HG02571 (cell line): ENCODE results near the gene LCT.
"Not testable (repeated sequence)": the region's sequence is repeated elsewhere in the genome, so short reads cannot be mapped to it uniquely, and the experiment has no call there.

Experiments
- ATAC-seq: cut with Tn5 transposase; IDR thresholded peaks from one replicate; pipeline ENCODE4 v1.9.1; 2021; ENCODE audit warnings: mild to moderate bottlenecking, moderate library complexity; ENCODE audit not compliant: unreplicated experiment

Gene LCT

DNA sequence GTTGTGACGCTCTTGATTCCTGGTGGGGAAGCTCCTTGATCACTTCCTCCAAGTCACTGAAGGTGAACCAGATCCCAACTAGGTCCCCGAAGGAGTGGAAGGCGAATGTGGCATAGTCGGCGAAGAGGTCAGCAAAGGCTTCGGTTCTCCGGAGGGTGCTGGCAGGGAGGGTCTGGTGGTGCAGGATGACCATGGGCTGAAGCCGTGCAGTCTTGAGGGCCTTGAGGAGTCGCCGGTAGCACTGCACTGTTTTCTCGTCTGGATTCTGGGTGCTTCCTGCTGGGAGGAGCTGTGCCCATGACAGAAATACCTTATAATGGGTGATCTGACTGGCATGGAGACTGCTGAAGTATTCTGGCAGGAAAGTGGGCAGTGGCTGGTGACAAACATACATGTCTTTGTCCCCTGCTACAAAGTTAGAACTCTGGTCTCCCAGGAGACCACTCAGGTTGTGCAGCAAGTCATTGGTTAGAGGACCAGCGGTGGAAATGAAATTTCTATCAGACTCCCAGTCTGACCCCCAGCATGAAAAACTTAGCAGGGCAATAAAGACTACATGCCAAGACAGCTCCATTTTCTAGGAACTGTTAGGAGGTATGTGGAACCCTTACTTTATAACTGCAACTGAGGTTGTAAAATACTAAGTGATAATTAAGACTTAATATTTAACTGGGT, at the start of gene LCT:
LCT (minus strand) TSS at position 589 of the 675 bp plus-strand sequence; CDS start at position 574, 15 bp downstream.
- ATAC-seq, result no peak

DNA sequence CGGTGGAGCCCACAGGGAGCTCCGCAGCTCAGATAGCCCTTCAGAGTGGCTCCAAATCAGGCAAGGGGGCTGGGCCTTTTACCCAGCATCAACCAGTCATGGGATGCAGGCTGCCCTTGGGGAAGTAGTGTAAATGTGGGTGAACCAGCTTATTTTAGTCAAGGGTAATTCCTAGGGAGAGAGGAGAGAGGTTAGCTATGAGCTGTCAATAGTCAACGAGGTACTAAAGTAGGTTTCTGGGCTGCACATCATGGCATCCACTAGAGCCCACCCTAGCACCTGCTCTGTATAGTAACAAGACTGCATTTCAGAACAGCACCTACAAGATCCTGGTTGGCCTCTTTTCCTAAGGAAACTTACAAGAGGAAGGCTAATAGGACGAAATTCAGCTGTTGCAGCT, 48.7 kb upstream of the LCT start:
- ATAC-seq, result no peak

DNA sequence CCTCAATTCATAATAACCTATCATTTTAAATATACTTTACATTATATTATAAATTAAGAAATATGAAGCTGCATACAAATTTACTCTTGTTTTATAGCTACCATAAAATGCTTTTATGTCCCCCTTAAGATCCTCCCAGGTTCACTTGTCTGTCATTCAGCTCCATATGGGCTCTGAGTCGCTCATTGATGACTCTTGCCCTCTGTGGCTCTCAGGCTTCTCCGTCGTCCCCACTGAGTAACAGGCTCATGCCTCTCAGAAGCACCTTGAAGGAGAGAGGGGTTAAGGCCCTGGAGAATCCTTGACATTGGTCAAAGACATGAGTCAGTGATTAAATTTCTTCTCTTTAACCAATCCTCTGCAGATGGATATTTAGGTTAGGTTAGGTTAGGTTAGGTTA, 45.4 kb upstream of the LCT start:
- ATAC-seq, result no peak

DNA sequence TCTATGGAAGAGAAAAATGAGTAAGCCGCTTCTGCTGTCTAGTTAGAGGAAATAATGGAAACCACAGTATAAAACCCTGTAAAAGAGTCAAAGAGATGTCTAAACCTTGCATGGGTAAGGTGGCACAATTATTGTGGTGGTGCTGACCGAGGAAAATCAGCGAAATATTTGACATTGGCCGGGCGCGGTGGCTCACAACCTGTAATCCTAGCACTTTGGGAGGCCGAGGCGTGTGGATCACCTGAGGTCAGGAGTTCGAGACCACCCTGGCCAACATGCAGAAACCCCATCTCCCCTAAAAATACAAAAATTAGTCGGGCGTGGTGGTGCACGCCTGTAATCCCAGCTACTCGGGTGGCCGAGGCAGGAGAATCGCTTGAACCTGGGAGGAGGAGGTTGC, 39.8 kb upstream of the LCT start:
- ATAC-seq, result not testable (repeated sequence)

DNA sequence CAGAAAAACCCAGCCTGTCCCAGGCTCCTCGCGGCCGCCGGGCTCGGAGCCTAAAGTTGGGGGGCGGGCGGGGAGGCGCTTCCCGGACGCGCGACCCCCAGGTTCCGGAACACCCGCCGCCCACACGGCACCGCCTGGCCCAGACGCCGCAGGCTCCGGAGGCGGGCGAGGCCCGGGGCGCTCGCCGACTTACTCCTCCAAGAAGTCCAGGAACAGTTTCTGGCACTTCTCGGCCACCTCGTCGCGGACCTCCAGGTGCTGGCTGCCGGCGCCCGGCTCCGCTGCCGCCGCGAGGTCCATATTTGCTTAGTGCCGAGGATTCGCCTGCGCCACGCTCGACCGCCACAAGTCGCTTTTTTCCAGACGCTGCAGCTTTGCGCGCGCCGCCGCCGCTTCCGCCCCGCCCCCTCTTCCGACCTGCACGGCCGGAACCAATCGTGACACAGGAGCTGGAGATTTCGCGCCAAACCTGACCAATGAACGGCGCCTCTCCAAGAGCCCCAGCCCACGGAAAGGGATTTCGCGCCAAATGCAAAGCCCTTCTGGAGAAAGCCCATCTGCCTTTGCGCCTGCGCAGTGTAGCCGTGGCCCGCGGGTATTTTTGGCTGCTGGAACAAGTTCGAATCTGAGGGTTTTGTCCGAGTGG, 39.2 kb upstream of the LCT start, which contains the start of gene MCM6:
MCM6 (minus strand) TSS at position 378 of the 646 bp plus-strand sequence; CDS start at position 300, 78 bp downstream.
- ATAC-seq, result peak; percentile 94

DNA sequence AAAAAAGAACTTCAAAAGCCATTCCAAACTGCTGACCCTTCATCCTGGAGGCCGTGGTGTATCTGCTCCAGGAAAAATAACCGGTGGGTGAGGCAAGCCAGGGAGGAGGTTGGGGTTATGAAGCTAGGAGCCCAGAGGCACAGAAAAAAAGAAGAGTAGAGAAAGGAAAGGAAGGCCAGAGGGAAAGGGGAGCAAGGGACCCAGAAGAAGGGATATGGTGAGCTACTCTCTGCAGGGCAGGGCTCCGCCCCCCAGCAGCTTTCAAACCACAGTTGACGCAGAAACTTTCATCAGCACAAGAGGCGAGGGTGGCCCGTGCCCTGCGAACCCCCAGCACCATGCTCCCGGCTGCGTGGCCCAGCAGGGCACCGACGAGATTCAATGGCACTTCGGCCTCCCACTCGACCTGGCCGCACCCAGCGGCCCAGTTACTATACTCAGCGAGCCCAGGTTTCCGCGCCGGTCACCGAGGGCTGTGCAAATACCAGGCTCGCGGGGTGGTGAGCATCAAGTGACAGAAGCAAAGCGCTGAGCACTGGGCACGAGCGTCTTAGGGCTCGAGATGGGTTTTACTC, 38.6 kb upstream of the LCT start:
- peak; percentile 59 for ATAC-seq

DNA sequence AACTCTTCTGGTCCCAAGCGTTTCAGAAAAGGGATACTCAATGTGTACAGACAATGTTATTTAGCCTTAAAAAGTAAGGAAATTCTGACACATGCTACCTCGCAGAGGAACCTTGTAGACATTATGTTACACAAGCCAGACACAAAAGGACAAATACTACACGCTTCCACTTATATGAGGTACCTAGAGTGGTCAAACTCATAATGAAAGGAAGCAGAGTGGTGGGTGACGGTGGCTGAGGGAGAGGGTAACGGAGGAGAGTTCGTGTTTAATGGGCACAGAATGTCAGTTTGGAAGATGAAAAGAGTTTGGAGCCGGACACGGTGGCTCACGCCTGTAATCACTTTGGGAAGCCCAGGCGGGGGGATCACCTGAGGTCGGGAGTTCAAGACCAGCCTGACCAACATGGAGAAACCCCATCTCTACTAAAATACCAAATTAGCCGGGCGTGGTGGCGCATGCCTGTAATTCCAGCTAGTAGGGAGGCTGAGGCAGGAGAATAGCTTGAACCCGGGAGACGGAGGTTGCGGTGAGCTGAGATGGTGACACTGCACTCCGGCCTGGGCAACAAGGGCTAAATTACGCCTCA, 37.9 kb upstream of the LCT start:
- no peak for ATAC-seq

DNA sequence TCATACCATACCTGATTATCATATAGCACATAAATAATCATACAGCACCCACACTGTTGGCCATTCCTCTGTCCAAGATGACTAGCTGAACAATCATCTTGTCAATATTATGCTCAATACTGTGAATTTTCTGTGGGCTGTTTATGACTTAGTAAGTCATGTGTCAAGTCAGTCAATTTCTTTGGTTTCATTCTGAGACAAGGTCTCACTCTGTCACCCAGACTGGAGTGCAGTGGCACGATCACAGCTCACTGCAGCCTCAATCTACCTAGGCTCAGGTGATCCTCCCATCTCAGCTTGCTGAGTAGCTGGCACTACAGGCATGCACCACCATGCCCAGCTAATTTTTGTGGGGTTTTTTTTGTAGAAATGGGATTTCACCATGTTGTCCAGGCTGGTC, 33.6 kb upstream of the LCT start:
- peak; percentile 73 for ATAC-seq

DNA sequence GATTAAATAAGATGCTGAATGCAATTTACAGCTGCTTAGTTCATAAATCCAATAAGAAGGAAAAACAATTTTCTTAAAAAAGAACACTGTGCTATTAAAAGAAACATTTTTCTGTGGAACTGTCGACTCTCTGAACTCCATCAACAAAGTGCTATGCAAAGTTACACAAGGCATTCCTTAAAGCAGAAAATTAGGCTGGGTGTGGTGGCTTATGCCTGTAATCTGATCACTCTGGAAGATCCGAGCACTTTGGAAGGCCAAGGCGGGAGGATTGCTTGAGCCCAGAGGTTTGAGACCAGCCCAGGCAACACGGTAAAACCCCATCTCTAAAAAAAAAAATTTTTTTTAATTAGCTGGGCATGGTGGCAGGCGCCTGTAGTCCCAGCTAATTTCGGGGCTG, 26.2 kb upstream of the LCT start:
- ATAC-seq, result no peak

DNA sequence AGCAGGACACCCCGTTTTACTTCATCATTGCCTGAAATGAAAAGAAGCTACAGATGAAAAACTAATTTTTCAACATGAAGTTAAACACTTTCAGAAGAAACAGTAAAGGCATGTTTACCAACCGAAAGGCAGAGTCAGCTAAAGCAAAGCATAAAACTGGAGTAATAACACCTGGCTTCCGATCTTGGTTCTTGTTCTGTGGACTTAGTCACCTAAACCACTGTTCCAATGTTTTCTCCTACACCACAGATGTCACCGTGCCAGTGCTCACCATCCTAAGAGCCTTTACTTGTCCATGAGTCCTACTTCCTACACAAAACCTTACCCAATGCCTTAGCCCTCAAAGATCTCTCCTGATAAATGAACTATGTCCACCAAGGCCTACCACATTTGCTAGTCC, 25.7 kb upstream of the LCT start:
- no peak for ATAC-seq

DNA sequence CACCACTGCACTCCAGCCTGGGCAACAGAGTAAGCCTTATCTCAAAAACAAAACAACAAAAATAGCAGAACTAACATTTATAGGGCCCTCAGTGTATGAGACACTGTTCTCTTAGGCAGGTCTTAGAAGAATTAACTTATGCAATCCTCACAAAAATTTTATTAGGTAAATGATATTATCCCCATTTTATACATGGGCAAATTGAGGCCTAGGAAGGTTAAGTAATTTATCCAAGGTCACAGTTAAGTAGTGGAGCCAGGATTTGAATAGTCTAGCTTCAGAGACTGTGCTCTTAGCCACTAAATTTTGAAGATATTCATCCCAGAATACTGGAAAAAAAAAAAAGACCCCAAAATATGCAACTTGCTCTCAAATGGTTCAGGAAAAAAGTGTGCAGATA, 16.4 kb upstream of the LCT start:
- ATAC-seq, result no peak

DNA sequence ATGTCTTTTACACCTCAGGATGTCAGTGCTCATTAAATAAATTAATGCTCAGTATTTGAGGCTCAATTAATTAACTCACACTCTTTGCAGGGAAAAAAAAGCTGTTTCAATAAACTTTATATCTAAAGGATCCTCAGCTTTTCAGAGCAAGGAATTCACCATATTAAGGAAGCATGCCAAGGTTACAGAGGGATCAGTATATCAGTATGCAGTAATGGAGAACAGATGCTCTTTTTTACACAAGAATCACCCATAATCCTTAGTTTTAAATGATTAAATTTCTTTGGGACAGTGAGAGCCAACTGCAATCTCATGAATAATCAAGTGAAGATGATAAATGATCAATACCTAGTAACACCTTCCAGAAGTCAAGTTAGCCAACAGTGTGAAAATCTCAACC, 14.9 kb upstream of the LCT start:
- no peak for ATAC-seq

DNA sequence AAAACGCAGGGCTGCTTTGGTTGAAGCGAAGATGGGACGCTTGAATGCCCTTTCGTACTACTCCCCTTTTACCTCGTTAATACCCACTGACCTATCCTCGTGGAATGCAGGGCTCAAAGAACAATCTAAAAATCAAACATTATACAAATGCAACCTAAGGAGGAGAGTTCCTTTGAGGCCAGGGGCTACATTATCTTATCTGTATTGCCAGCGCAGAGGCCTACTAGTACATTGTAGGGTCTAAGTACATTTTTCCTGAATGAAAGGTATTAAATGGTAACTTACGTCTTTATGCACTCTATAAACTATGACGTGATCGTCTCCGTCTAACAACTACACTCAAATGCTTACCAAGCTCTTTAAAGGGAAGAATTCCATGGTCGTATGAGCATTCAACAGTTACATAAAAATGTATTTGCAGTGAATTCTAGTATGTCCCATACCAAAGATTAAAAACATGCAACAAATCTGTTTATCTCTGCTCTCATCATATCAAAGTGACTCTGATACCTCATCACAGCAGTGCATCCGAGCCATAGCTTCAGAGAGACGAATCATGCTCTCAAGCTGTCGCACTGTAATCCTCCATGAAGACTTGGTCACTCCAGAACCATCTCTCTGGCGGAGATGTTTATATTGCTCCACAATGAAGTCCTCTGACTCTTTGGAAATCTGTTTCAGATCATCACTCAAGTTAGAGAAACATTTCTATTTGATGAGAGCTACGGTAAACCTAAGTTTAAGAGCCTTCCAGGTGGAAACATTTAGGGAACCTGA, 14.1 kb upstream of the LCT start:
- no peak for ATAC-seq

DNA sequence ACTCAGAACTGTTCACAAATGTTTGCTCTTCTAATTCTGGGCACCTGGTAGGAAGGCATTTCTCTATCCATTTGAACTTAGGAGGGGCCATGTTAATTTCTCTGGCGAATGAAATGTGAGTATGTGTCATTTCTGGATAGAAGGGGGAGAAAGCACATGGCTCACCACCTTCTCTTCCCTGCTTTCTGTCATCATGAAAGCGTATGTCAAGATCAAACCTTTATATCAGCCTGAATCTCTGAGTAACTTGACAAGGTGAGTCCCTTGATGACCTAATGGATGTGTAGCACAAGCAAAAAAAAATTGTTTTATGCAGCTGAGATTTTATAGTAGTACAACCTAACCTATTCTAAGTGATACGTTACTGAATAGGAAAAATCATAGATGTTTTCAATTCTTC, 12.1 kb upstream of the LCT start:
- ATAC-seq, result no peak

DNA sequence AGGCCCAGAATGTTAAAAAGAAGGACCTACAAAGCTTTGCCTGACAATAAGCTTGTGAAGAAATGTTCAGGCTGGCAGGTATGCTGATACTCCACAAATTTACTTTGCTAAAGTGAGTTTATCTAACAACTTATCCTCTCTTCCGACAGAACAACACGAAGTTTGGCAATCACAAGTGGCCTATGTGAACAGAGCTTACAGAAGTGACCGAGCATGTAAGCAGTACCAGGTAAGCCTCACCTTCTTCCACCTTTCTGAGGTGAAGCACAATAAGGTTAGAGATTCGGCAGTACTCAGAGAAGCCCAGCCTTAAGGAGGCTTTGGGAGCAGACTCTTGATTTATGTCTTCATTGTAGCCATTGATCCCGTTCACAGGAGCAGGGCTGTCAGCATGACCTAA, 9.0 kb upstream of the LCT start:
- no peak for ATAC-seq

DNA sequence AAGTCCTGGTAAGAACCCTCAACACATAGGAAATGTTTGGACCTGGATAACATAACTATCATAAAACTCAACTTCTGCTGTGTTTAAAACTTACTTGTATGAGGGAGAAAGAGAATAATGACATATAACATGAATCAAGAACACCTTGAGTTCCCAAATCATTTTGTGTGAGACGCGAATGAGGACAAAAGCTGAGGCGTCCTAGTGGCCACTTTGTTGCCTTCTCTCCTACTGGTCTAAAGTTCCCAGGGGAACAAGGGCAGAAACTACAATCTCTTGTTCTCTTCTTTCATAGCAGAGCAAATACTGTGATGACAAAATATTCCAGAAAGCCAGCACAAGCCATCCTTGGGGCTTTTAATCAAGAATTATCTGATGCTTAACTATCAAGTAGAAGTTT, 8.3 kb upstream of the LCT start:
- ATAC-seq, result no peak

DNA sequence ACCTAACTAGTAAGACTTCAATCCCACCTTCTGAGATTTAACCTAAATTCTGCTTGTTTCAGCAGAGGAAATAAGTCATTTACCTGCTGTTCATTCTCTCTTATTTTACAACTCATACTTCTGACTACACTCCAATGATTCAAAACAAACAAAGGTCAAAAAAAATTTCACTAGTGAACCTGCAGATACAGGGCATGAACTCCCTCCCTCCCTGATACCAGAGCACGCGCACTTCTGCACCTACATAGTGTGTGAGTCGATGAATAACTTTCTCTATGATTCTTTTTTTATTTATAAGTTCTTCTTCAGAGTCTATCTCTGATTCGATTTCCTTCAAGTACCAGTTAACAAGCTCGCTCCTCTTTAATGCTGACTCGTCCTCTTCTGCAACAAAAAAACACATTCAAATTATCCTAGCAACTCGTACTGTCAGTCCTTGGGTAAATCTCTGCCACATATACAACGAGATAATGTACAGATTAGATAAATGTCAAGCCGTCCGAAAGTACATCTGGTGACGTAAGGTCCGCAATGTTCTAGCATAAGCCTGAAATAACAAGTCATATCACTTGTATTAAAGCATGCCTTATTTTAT, 7.4 kb upstream of the LCT start:
- ATAC-seq, result no peak

DNA sequence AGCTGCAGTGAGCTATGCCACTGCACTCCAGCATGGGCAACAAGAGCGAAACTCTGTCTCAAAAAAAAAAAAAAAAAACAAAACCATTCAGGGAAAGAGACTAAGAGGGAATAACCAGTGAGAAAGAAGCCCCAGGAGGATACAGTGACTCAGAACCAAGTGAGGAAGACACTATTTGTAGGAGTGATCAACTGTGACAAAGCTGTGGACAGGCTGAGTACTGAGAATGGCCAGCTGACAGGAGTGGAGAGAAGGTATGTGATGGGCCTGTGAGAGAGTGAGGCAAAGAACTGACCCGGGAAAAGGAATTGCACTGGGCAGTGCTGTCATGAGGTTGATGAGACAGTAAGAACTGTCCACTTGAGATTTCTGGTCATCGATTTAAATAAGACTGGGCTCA, 6.7 kb upstream of the LCT start:
- ATAC-seq, result no peak

DNA sequence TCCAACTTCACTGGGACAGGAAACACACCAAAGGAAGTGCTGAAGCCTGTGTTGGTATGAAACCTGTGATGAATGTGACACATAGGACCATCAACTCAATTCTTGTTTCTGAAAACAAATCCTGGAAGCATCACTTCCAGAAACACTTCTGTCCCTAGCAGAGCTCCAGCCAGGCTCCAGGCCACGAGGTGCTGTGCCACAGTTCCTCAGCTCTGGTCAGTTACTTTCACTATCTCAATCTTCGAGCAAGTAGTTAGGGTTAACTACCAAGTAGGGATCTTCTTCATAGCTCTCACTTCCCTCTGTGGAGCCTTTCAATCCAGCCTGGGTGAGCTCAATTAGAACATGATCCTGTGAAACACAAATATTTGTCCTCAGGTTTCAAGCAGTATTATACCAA, 3.6 kb upstream of the LCT start:
- ATAC-seq, result no peak

DNA sequence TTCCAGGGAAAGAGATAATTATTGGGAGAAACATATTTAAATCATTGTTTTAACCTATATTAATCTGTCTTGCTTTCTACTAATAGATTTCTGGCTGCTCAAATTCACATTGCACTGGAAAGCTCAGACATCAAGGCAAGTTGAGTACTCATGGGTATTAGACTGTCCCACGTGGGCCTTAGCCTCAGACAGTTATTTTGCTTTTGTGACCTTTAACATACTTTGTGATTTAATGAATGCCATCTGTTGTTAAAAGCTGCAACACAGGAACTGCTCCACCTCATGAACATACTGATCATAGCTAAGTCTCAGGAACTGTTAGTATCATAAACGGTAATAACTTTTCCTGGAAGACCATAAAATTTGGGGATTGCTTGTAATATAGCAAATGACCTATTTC, 2.7 kb upstream of the LCT start:
- no peak for ATAC-seq

DNA sequence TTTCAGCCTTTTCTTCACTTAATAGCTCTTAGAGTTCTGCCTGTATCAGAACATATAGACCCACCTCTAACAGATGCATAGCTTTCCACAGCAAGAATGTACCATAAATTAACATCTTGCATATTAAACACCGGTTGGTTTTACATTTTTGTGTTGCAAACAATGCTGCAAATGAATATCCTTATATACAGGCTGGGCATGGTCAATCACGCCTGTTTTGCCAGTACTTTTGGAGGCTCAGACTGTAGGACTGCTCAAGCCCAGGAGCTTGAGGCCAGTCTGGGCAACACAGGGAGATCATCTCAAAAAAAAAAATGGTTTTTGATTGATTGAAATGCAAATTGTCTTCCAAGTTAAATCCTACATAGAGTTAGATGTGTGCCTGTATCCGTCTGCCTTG, 1.5 kb upstream of the LCT start:
- no peak for ATAC-seq
